Superior temporal gyrus (tissue), 1 donor: ENCODE measurements around the gene RPN2.
A peak's percentile ranks its signal among the peaks of the same experiment; 100 is the strongest.

Experiments used
- DNase-seq: peaks from one replicate; pipeline ENCODE4 v3.0.0-alpha.2; 2016; ENCODE audit errors: extremely low spot score

Gene RPN2

DNA sequence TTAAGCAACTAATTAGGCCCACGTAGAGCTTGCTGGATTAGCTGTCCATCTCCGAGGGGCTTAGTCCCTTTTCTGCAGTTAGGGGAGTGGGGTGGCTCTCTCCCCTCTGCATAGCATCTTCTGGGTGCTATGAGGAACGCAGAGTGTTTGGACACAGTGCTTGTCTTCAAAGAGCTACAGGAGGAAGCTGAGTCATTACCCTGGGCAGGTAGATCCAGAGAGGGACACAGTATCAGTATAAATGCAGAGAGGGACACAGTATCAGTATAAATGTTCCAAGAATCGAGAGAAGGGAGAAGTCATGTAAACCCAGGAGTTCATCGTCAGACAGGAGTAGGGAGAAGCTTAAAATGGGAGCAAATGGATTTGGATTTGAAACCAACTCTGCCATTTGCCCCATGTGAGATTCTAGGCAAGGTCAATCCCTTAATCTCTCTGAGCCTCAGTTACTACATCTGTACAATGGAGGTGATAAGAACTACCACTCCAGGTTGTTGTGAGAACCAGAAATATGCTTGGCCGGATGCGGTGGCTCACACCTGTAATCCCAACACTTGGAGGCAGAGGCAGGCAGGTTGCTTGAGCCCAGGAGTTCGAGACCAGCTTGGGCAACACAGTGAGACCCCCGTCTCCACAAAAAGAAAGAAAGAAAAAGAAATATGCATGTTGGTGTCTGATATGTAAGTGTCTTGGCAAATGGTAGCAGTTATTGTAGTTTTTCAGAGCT is 88.0 kb downstream of the RPN2 start:
- DNase-seq: no peak

DNA sequence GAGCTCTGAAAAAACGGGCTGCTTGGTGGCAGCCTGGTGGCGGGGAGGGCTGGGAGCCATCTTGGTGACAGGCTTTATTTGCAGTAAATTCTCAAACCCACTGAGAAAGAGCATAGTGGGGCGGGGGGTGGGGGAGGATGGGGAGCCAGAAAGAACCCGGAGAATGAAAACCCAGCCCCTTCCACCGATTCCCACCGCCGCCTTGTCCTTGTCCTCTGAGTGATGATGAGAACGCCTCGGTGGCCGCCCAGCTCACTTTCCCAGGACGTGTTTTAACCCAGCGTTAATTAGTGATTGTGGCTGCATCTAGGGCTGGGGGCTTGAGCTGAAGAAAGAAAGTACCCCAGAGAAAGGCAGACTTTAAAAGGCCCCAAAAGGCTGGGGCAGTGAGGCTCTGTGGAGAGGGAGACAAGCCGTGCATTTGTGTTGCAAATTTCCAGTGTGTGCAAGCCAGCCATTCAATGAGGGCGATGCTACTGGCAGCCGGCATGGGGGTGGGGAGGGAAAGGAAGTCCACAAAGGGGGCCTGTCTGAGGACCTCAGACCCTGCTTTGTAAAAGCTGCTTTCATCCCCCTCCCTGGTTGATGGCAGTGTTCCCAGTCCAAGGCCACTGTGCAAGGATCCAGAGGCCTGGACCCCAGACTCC is 88.7 kb downstream of the RPN2 start:
- DNase-seq: peak; percentile 37

DNA sequence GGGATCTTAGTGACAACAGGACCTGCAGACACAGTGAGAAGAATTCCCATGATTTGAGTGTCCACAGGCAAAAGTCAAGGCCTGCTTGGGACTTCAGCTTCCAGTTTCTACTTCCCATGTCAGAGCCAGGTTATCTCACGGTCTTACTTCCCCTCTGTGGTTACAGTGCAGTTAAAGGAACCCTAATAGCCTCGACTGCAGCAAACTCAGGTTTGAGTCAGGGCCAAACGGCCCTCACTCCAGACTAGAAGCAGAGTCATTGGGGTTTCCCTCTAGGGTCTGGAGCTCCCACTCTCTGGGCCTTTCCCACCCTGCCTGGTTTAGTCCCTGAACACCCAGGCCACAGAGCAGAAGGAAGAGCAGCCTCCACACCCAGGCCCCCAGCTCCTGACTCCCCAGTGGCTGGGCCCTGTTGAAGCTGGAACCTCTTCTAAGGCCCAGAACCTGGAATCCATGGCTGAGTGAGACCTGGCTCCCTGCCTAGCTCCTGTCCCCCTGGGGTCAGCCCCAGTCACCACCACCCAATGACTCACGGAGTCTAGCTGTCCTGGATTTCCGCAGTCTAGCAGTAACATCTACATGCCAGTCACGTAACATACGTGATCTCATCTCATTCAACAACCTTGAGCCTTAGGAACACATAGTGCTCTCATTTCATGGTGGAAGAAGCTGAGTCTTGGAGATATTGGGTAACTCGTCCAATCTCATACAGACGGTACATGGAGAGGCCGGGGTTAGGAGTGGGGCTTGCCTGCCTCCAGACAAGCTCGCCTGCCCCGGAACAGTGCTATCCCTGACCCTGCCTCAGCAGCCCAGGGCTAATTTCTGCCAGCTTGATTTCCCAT is 91.7 kb downstream of the RPN2 start:
- peak; percentile 23 for DNase-seq

DNA sequence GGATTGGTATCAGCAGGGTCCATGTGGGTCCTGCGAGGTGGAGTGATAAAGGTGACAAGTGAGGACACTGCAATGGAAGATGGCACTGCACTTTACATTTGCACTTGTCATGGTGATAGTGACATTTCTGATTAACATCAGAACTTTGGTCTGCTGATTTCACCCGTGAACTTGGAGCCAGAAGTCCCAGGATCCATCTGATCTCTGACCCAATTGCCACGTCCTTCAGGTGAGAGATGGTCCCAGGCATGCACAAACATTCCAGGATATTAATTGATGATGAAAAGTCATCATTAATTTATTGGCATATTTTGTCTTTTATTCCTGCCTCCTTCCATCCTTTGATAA is 92.3 kb downstream of the RPN2 start:
- DNase-seq: no peak

DNA sequence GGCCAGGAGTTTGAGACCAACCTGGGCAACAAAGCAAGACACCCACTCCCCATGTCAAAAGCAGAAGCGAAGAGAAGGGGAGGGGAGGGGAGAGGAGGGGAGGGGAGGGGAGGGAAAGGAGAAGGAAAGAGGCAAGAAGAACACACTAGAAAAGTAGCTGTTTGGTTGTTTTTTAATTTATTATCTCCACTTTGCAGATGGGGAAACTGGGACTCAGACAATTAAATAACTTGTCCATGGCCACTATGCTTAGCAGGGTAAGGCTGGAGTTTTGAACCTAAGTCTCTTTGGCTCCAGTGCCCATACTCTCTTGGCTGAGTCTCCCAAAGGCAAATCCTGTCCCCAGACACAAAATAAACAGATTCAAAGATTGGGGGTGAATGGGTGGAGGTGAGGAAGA is 94.9 kb downstream of the RPN2 start:
- DNase-seq: no peak

DNA sequence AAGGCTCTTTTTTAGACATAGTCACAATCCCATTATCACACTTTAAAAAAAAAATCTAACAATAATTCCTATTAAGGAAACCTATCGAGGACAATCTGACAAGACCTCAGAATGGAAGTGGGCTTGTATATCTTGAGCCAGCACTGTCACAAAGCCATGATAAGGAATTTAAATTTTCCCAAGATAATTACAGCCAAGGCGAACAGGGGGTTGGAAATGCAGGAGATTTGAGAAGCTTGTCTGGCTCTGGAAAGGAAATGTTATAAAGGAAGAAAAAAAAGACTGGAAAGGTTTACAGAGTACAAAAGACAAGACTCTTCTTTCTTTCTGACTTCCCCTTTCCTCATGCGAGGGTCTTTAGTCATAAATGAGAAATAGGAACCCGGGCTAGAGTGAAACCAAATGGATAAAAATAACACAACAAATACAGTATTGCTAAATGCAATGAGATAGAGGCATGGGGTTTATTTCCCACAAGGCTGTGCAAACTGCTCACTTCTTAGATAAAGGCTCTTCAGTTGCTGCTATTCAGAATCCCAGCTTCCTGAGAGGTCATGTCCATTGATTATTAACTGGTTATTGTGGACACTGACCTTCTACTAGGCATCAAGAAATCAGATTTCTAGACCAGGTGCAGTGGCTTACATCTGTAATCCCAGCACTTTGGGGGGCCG is 95.9 kb downstream of the RPN2 start:
- no peak for DNase-seq

DNA sequence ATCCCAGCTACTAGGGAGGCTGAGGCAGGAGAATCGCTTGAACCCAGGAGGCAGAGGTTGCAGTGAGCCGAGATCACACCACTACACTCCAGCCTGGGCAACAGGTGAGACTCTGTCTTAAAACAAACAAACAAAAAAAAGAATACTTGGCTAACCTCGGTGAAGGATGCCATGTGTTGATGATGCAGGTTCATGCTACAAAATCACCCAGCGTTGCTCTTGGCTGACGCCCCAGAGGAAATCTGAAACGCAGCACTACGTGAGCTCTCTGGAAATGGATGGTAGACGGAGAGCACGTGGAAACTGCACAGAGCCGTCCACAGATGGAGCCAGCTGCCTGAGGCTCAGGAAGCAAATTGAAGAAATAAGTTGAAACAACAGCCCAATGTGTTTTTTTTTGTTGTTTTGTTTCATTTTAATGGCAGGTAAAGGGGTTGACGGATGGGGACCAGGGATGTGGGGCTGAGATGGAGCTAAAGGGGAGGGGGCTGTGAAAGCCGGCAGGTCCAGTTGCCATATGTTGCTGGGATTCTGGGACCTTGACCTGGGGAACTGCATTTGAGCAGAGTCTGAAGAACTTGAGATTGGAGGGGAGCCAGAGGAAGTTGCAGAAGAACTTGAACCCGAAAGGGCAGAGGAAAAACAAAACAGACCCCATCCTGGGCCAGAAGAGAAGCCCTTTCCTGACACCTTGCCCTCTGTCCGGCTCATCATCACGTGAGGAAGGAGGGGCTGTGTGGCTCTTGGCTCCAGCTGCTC is 97.5 kb downstream of the RPN2 start:
- DNase-seq: no peak

DNA sequence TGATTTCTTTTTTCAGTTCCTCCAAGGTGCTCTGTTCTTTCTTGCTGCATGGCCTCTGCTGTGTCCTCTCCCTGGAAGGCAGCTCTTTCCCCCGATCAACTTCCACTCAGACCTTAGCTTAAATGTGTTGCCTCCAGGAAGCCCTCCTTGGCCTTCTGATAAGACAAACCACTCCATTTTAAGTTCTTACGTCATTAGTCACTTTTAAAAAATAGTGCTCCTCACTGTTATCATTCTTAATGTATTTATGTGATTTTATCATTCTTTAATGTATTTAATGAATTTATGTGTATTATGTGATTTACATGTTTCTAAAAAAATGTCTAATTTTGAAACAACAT is 98.1 kb downstream of the RPN2 start:
- DNase-seq: no peak

DNA sequence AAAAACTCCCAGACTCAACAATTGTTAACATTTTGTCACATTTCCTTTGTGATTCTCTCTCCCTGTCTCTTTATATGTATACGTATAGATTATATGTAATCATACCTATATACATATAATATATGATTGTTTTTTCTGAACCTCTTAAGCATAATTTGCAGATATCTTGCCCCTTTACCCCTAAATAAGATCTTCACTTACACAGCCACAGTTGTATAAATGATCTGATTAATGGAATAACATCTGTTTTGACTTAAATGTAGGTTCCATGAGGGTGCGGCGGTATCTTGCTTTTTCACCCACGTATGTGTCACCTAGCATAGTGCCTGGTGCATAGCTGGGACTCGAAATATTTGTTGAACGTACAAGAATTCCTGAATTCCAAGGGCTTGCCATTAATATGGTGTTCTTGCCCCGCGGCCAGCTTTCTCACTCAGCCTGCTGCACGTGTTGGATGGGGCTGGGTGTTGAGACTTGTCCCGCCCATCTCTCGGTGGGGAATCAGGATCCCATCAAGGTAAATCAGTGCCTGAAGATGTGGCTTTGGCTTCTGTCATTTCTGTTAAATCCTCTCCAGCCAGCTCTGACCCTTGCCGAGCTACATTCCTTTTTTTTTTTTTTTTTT is 99.9 kb downstream of the RPN2 start:
- no peak for DNase-seq

DNA sequence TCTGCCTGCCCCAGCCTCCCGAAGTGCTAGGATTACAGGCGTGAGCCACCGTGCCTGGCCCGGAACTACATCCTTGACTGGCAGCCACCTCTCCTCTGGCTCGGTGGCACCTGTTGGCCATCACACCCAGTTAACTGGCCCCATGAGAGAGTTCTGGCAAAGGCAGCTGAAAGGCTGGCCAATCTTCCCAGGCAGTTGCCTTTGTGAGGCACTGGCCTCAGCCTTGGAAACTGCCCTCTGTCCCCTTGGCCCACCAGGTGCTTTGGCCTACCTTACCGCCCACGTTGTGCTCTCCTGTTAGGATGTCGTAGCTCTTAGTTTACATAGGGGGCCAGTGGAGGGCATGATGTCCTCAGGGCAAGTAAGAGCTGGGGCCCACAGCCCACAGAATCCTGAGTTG is 100.7 kb downstream of the RPN2 start:
- DNase-seq: no peak

DNA sequence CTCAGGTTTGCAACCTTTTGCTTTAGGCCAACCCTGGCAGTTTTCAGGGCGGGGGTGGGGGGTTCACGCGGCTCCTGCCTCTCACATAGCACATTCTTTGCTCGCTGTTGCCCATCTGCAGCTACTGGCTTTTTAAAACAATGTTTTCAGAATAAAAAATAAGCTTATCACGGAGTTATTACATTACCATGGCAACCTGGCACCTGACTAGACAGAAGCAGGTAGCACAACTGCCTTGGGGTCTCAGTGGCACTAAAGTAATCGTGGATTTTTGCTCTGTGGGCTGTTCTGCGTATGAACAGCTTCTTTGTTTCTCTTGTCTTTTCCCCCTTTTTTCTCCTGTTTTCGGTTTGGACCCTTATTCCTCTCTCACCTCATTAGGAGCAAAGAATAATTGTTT is 101.3 kb downstream of the RPN2 start:
- DNase-seq: no peak

DNA sequence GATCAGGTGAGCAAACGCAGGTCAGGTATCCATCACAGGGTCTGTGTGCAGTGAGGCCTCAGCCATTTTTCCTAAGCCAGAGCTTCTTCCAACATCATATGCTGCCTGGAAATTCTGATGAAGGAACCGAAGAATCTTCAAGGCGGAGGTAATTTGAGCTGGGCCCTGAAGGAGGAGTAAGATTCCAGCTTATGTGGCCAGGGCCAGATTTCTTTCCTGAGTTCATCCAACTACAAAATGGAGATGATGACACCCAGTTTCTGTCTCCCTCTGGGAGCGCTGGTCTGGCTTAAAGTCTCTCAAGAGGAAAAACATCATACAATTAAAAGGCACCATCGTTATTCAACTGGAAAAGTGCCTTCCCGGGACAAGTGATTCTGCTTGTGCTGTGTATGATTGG is 103.4 kb downstream of the RPN2 start:
- no peak for DNase-seq

DNA sequence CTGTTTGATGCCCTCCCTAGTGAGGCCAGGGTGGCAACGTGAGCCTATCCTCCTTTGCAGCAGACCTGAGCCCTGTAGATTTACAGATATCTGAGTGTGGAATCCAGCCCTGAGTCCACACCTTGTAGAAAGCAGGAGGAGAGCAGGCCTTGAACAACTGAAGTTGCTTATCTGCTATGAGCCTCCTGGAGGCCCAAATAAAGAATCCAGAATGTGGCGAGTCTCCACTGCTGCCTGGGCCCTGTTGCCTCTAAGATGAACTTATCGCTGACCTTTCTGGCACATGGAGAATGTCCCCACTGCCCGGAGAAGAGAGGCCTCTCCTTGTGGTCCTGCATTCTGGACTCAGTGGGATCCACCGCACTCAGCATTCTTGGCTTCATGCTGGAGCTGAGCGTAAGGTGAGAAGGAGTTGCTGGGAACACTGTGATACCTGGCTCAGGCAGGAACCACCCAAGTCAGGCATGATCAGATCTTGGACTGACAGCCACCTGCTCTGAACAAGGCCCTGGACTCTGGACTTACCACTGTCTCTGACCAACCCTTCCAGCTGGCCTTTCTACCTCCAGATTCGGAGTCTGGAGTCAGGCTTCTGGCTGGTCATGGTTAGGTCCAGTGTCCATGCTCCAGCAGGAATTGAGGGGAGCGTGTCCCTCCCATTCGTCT is 104.5 kb downstream of the RPN2 start:
- no peak for DNase-seq

DNA sequence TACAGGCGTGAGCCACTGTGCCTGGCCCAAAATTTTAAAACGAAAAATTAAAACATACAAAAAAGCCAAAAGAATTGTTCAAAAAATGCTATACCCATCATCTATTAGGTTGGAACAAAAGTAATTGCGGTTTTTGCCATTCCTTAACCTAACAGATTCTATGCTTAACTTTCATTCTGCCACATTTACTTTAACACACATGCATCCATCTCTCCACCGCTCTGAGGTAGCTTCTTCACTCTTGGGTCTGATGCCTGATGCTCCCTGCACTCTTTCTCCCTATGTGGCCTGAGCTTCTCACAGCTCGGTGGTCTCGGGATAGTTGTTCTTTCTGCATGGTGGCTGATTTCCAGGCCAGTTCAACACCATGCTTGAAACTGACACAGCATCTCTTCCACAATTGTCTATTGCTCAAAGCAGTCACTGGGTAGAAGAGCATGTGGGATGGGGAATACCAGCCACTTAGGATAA is 105.6 kb downstream of the RPN2 start:
- DNase-seq: no peak

DNA sequence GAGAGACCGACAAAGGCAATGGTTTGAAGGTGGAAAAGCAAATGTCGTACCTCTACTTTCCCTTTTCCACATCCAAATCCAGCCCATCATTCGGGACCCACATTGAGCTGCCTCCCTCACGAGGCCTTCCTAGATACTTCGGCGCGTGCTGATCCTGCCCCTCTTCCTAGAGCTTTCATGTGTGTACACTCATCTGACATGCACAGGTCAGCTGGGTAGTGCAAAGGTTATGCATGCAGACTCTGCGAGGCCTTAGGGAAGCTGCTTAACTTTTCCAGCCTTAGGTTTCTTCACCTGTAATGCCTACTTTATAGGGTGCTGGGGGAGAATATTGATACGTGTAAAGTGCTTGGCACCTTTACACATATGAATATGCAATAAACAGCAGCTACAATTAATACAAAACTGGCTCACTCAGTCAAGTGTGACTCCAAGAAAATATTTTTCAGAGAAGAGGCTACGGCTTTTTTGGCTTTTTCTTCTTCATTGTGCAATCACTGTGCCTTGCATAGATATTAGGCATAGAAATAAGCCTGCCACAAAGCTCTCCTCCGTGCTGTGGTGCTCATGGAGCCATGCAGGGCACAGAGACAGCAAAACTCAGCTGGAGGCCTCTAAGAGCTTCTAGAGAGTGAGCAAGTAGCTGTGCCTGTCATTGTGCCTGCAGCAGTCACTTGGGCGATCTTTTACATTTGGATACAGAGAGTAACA is 106.7 kb downstream of the RPN2 start:
- DNase-seq: no peak

DNA sequence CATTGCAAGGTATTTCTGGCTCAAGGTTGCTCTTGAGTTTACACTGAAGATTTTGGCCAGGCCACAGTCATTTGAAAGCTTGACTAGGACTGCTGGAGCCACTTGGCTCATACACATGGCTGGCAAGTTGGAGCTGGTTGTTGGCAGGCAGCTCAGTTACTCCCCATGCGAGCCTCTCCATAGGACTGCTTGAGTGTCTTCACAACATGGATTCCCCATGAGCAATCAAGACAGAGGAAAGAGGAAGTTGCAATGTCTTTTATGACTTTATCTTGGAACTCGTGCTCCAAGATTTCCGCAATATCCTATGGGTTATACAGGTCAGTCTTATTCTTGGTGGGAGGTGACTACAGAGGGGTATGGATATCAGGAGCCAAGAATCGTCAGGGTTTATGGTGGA is 109.0 kb downstream of the RPN2 start:
- DNase-seq: no peak

DNA sequence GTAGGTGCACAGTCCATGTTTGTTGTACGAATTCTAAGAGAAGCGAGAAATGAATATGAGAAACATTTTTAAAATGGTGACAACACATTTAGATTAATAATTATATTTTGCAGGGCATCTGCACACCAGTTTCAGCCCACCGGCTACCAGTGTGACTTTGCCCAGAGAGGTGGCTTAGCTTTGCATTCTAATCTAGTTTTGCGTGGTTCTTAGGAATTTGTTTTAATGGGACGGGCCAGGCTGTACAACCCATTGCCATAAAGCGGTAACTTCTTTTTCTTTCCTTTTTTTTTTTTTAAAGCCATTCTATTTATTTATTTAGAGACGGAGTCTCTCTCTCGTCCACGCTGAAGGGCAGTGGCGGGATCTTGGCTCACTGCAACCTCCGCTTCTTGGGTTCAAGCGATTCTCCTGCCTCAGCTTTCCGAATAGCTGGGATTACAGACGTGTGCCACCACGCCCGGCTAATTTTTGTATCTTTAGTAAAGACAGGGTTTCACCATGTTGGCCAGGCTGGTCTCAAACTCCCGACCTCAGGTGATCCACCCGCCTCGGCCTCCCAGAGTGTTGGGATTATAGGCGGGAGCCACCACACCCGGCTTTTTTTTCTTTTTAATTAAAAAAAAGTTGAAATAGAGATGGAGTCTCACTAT is 111.2 kb downstream of the RPN2 start:
- DNase-seq: no peak
